ENCODE results near the gene SUMO3. TPM values are rescaled to one million over a fixed set of nuclear protein-coding genes. Genes with fewer than 3 reads are reported as not detected.

SUMO3 gene
- total and polyA plus RNA-seq, 2 of the 8 experiments (the other 6 are each of a cell fraction or from before 2014, with no cell fraction given) = 96.8 to 101 TPM

DNA sequence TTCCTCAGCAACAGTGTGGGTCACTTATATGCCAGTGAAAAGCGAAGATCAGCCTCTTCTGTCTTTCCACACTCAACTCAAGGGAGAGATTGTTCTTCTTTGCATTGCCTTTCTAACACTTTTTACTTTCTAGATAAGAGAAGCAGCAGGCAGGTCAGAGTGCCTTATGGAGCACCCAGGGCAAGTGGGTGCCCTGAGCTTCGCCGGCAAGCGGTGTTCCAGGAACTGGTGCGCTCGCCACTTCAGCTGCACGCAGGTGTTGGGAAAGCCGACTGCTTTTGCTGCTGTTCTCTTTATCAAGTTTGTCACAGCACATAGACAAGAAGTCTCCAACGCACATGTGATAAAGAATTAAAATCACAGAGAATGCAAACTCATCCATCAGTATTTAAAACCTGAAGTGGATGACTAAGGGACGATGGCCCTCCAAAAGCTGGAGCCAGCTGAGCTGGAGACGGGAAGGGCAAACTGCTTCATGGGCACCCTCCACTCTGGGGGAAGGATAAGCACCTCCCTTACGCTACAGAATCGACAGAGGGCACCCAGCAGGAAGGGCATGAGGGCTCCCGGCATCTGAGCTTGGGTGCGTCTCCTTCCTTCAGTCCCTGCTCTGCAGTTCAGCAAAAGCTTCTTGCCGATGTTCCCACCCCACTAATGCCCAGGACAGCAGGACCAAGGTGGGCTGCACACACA, 36.9 kb downstream of the SUMO3 start (continued):
- TF ChIP-seq, protein P1, sequence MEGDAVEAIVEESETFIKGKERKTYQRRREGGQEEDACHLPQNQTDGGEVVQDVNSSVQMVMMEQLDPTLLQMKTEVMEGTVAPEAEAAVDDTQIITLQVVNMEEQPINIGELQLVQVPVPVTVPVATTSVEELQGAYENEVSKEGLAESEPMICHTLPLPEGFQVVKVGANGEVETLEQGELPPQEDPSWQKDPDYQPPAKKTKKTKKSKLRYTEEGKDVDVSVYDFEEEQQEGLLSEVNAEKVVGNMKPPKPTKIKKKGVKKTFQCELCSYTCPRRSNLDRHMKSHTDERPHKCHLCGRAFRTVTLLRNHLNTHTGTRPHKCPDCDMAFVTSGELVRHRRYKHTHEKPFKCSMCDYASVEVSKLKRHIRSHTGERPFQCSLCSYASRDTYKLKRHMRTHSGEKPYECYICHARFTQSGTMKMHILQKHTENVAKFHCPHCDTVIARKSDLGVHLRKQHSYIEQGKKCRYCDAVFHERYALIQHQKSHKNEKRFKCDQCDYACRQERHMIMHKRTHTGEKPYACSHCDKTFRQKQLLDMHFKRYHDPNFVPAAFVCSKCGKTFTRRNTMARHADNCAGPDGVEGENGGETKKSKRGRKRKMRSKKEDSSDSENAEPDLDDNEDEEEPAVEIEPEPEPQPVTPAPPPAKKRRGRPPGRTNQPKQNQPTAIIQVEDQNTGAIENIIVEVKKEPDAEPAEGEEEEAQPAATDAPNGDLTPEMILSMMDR (IDR thresholded peaks at IDR 0.05; ENCODE audit: control extremely low read depth in 1 of 3, insufficient read depth in 1 of 3, low read depth in 1 of 3, low read length in 3 of 3) = no peak
- TF ChIP-seq EGR1 (IDR thresholded peaks at IDR 0.05; ENCODE audit: borderline replicate concordance, low read depth, low read length) = no peak
- TF ChIP-seq KDM4A (IDR thresholded peaks at IDR 0.05; ENCODE audit: low read depth, low read length, severe bottlenecking) = no peak
- TF ChIP-seq, protein P2, sequence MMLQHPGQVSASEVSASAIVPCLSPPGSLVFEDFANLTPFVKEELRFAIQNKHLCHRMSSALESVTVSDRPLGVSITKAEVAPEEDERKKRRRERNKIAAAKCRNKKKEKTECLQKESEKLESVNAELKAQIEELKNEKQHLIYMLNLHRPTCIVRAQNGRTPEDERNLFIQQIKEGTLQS (IDR thresholded peaks at IDR 0.05; ENCODE audit: insufficient read depth, low read depth, low read length) = no peak
- no peak for TF ChIP-seq FOSL1 (IDR thresholded peaks at IDR 0.05; ENCODE audit: insufficient read depth, low read depth, low read length)
- TF ChIP-seq KDM1A (IDR thresholded peaks at IDR 0.05; ENCODE audit: borderline replicate concordance, low read length) = no peak
- TF ChIP-seq MAX (IDR thresholded peaks at IDR 0.05) = no peak
- TF ChIP-seq SIN3A (conservative IDR thresholded peaks at IDR 0.05 in 1 of 2, IDR thresholded peaks at IDR 0.05 in 1 of 2; ENCODE audit: low read depth in 1 of 2, low read length in 2 of 2) = no peak
